ENCODE data around the gene MATR3. TPM values are rescaled to one million over a fixed set of nuclear protein-coding genes. Genes with fewer than 3 reads are reported as not detected.

MATR3 gene
- total RNA-seq, 4 donors from 2014 or later: 343 to 366 (median 354) TPM

DNA sequence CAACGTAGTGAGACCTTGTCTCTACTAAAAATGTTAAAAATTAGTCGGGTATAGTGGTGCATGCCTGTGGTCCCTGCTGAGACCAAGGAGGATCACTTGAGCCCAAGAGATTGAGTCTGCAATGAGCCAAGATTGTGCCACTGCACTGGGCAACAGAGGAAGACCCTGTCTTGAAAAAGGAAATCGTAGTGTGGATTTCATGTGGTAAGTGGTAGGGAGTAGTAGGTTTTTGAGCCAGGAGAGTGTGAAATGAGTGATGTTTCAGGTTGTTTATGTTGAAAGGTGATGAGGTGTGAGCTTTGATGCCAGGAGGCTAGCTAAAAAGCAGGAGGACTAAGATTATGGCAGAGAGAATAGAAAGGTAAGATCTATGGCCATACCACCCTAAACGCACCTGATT, 5.9 kb downstream of the MATR3 start:
- Histone ChIP-seq H3K27me3 (no peaks in the 10 kb centered on the region), H3K27ac (no peak overlapping the region), H3K4me3 (replicated peaks in 1 of 3) (no peak overlapping the region), H3K36me3 (no peaks in the 10 kb centered on the region), H3K4me1 (peaks cover 66 to 81% of the 10 kb centered on the region in 2 donors), H3K9me3 (no peaks in the 10 kb centered on the region)
- intact Hi-C loops (cut with DNase I): no loop called here
- DNase-seq: no peak
- no peak for TF ChIP-seq POLR2A (IDR thresholded peaks at IDR 0.05)
- TF ChIP-seq, protein P1, sequence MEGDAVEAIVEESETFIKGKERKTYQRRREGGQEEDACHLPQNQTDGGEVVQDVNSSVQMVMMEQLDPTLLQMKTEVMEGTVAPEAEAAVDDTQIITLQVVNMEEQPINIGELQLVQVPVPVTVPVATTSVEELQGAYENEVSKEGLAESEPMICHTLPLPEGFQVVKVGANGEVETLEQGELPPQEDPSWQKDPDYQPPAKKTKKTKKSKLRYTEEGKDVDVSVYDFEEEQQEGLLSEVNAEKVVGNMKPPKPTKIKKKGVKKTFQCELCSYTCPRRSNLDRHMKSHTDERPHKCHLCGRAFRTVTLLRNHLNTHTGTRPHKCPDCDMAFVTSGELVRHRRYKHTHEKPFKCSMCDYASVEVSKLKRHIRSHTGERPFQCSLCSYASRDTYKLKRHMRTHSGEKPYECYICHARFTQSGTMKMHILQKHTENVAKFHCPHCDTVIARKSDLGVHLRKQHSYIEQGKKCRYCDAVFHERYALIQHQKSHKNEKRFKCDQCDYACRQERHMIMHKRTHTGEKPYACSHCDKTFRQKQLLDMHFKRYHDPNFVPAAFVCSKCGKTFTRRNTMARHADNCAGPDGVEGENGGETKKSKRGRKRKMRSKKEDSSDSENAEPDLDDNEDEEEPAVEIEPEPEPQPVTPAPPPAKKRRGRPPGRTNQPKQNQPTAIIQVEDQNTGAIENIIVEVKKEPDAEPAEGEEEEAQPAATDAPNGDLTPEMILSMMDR (IDR thresholded peaks at IDR 0.05): no peak
- WGBS, 2 donors: 52 to 56% methylated on average over 4 of the region's 4 CpGs

DNA sequence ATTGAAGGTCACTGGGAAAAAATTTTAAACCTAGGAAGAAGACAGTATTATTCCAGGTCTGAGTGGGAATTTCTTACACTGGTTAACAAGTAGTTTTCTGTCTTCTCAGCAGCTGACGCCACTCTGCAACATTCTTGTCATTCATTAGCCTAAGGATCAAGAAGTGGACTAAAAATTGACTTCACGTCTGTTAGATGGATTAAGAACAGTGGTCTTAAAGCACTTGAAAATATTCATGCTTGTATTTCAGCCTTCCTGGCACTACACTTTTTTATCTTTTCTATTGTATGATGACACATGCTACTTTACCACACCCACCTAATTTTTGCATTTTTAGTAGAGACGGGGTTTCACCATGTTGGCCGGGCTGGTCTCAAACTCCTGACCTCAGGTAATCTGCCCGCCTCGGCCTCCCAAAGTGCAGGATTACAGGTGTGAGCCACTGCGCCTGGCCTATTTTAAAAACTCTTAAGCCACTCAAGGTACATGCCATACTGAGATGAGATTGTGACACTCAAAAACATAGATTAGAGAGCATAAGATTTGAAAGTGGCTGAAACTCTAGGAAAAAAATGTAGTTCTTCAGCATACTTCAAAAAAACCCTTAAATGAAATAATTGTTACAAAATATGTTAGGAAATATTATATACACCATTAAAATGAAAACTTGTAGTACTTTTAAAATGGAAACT, 8.4 kb downstream of the MATR3 start:
- no peaks in the 10 kb centered on the region for H3K36me3 ChIP-seq
- no peak overlapping the region for H3K27ac ChIP-seq
- intact Hi-C loops (cut with DNase I): no loop called here
- H3K9me3 ChIP-seq: no peaks in the 10 kb centered on the region
- peaks cover 70 to 91% of the 10 kb centered on the region in 2 donors for H3K4me1 ChIP-seq
- no peak for DNase-seq
- WGBS, 2 donors: 76 to 77% methylated on average over 7 of the region's 7 CpGs
- no peaks in the 10 kb centered on the region for H3K27me3 ChIP-seq
- TF ChIP-seq, protein P1 (IDR thresholded peaks at IDR 0.05): no peak
- no peak for TF ChIP-seq POLR2A (IDR thresholded peaks at IDR 0.05)
- no peak overlapping the region for H3K4me3 ChIP-seq (replicated peaks in 1 of 3)

DNA sequence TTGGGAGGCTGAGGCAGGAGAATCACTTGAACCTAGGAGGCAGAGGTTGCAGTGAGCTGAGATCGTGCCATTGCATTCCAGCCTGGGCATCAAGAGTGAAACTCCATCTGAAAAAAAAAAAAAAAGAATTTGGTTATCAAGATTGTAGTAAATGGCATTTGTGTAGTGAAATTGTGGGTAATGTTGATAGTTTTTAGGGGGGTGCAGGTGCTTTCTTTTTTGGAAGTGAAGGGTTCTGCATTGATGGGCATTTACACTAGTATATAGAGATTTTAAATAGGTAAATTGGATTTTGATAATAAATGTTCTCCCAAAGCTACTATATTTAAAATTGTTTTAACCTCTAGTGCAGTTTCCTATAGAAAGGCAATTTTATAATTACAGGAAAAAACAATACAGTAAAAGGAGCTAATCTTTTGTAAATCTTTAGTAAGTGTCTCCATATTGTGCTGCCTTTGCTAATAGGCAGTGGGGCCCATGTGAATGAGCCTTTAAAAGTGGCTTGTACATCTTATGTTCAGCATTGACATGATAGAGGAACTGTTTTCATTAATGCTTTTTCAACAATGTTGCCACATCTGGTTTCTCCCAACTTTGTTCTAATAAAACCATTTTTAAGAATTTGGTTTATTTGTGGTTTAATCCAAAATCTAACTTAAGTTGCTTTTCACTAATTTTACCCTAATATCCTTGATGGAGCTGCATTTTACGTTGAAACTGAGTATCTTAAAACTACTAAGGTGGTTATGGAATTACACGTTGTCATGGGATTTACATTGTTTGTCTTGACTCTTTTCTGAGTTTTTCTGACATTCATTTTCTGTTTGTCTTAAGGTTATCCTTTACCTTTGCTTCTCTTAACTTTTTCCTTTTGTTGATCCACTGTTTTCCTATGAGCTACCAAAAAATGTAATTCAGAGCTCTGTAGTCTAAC, 11.1 kb downstream of the MATR3 start:
- Histone ChIP-seq H3K27me3 (no peaks in the 10 kb centered on the region), H3K4me1 (peaks cover 57 to 73% of the 10 kb centered on the region in 2 donors), H3K27ac (no peak overlapping the region), H3K4me3 (replicated peaks in 1 of 3) (no peak overlapping the region), H3K36me3 (no peaks in the 10 kb centered on the region), H3K9me3 (no peaks in the 10 kb centered on the region)
- intact Hi-C loops (cut with DNase I): no loop called here
- DNase-seq: no peak
- 37 to 51% methylated on average over 3 of the region's 3 CpGs for WGBS, 2 donors
- TF ChIP-seq POLR2A (IDR thresholded peaks at IDR 0.05): no peak
- TF ChIP-seq, protein P1 (IDR thresholded peaks at IDR 0.05): no peak

DNA sequence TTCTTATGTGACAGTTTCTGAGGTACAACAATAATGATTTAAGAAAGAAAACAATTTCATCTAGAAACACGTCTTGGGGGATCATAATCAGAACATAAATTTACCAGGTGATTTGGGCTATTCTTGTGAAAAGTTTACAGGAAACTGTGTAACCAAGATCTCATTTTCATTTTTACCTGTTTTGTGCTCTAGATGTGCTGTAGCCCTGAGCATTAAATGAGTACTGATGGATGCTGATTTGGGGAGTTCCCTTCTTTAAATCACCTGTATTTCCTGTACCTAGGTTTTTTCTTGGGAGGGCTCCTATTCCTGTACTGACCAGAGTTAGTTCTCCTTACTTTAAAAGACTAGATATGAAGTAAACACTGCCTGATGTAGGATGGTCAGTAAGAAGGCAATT, 12.7 kb downstream of the MATR3 start:
- Histone ChIP-seq H3K9me3 (no peaks in the 10 kb centered on the region), H3K4me1 (peaks cover 44 to 72% of the 10 kb centered on the region in 2 donors), H3K4me3 (replicated peaks in 1 of 3) (no peak overlapping the region), H3K27me3 (no peaks in the 10 kb centered on the region), H3K36me3 (no peaks in the 10 kb centered on the region), H3K27ac (no peak overlapping the region)
- 56 to 61% methylated on average over 1 of the region's 1 CpG for WGBS, 2 donors
- TF ChIP-seq, protein P1 (IDR thresholded peaks at IDR 0.05): no peak
- no peak for TF ChIP-seq POLR2A (IDR thresholded peaks at IDR 0.05)
- intact Hi-C loops (cut with DNase I): no loop called here
- DNase-seq: no peak

All from thyroid gland (tissue), 4 donors.